Stimulated activated CD8-positive, alpha-beta memory T cell treated with anti-CD3 and anti-CD28 coated beads, Interleukin-7, amount 100 ng/mL, for 4 hours (primary cell): ENCODE measurements around the gene NAALADL2.
"Not testable (repeated sequence)": the region's sequence is repeated elsewhere in the genome, so short reads cannot be mapped to it uniquely, and the experiment has no call there.

ENCODE experiments used
- DNase-seq, 2 donors: peaks; one replicate each; pipeline ENCODE4 v3.0.0-alpha.2; 2020; ENCODE audit warnings: low read depth in 2 of 2

The NAALADL2 gene

DNA sequence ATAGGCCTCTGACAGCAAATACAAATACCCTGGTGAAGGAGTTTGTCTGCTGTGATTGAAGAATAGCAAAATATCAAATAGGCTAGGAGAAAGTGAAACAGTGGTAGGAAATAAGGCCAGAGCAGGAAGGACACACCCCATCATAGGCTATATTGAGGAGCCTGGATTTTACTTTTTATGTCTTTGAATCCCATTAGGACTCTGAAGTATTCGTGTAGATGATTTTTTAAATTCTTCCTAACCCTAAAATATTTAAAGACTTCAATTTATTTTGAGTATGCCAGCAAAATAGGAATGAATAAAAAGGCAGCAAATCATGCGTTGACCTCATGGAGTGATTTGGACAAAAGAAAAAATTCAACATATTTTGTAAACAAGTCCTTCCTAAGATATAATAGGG lies 562.8 kb downstream of the NAALADL2 start:
- no peak for DNase-seq

DNA sequence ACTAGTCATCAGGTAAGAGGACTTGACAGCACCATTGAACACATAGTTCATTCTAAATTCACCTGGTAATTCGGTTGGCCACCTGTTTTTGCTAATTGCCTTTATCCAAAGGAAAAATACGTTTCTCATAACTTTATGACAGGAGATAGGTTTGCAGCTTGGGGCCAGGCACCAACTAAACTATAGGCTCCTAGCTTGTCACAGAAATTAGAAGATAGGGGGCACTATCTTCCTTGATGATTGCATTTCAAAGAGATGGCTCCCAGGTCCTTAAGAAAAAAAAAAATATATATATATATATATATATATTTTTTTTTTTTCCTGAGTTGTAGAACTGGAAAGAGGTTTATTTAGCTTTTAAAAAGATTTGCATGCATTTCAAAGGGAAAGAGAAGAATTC lies 563.6 kb downstream of the NAALADL2 start:
- DNase-seq, result no peak

DNA sequence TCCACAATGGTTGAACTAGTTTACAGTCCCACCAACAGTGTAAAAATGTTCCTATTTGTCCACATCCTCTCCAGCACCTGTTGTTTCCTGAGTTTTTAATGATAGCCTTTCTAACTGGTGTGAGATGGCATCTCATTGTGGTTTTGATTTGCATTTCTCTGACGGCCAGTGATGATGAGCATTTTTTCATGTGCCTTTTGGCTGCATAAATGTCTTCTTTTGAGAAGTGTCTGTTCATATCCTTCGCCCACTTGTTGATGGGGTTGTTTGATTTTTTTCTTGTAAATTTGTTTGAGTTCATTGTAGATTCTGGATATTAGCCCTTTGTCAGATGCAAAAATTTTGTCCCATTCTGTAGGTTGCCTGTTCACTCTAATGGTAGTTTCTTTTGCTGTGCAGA lies 564.7 kb downstream of the NAALADL2 start:
- DNase-seq, result not testable (repeated sequence)

DNA sequence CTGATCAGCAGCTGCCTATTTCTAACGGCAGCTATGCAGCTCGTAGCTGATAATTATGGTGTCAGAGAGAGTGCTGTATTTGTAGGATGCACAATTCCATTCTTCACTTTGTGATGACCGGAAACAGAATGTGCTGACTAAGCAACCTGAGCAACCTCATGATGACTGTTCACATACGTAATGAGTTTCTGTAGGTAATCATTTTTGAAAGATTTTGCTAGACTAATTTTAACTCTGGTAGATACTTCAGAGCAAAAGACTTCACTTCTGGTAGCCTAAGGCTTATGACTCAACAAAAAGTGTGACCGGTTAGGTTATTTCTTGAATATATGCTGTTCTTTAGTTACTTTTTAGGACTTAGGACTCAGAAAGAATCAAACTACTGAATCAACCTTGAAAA lies 567.7 kb downstream of the NAALADL2 start:
- no peak for DNase-seq

DNA sequence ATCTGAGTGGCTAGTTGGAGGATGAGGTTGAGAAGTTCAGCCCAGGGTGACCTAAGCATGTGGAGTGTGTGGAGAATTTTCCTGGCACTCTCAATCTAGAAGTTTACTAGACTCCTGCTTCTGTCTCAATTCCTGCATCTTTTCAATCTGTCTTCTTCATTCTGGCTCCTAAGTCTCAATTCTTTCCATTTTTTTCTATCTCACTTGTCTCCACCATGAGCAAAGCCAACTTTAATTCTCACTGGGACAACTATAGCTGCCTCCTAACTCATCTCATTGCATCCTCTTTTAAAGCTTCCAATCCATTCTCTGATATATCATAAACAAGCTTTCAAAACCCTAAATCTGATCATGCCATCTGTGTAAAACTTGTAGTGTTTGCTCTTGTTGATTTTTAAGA lies 569.3 kb downstream of the NAALADL2 start:
- DNase-seq, result no peak

DNA sequence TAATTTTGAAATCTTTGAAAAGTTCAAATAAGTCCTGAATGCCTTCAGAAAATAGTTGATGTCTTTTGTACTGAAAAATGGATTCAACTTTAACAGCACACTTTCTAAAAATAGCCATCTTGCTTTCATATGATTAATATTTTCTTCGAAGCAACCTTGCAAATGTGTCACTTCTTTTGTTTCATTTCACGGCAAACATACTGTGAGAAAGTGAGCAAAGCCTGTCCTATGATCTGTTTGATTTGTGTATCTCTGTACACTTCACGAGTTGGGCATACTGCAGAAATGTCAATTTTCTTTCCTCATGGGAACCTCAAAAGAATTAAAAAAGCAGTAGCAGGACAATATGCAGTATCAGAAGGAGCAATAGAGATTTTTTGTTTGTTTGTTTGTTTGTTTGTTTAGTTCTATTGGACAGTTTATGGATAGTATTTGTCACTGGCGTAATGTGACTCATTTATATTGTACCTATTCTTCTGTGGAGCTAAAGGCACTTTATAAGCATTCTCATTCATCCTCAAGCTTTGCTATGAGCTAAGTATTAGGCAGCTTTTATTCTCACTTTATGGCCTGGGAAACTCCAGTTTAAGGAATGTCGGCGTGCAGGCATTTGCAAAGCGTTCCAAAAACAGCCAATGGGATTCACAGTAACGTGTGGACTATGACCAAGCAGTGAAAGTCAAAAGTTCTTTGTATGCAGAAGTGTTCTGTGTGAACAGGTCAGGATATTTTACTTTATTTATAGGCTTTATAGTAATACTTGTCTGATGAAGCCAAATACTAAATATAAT lies 572.0 kb downstream of the NAALADL2 start:
- no peak for DNase-seq

DNA sequence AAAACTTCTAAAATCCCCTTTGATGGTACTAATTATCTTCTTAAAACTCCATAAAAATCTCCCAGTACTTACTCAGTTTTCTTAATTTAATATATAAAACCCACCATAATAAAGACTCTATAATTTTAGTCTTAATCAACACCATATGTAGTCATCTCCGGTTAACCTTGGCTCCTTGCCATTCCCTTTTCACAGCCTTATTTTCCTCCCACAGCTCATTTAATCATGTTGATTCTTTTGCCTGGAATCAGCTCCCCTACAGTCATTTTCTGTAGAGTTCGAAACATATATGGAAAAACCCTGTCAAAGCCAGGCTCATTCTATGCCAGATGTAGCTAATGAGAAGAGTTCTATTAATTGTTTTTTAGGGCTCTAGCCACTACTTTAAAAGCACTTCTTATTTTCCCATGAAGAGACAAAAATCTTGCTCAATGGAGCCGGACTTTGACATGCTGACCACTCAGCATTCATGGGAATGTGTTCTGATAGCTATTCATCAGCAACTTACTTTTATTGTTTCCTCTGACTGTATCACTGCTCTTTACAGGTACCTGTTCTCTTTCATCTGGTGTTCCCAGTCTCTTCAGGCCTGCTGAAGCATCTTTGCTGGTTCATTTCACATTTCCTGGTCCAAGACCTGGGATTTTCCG lies 573.4 kb downstream of the NAALADL2 start:
- no peak for DNase-seq

DNA sequence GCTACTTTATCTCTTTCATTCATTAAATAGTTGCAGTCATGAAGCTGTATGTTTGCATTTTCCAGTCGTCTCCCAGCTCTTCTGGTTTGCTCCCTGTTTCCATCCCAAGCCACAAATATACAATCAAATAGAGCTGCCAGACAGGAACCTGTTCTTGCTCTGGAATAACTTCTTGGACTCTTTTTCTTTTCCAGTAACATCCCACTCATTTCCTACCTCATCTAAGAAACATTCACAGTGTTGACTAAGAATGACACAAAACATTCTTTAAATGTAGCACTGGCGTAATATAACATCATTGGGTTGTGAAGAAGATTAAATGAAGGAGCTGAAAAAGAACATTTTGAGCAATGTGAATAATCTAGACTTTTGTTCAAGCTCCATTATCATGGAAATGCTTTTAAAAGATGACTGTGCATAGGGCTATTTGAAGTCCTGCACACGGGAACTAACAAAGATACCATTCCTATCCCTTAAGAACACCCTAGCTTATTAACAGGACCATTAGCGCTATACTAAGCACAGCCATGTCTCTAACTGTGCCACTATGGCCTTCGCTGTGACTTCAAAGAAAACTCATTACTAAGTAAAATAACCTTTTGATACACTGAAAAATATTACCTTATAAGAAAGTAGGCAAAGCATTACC lies 574.0 kb downstream of the NAALADL2 start:
- no peak for DNase-seq

DNA sequence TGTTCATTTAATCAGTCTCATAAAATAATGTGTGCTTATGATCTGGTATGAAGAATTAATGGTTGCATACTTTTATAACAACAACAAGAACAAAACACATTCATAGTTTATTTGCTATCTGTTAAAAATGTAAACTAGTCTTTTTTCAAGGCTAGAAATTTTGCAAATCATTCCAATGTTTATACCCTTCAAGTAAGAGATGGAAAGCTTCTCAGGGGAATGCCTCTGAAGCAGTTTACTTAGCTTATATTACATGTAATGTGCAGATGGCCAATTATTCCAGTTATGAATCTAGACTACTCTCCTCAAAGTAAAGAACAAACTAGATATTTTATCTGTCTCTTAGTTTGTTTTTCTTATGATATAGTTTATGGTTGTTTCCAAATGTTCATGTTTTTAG lies 575.4 kb downstream of the NAALADL2 start:
- DNase-seq, result no peak

DNA sequence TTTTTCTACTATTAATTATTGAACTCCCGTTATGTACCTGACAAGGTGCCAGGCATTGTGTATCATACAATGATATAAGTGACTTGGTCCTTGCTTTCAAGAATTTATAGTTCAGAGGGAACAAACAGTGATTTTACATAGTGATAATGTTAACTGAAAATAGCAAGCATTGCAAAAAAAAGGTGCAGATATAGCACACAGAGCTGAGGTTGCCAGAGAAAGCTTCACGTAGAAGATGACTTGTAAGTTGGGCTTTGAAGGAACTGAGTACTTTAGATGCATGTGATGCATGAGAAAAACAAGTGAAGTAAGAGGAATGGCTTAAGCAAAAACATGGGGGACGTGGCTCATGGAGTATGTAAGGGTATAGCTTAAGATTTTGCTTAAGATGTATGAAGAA lies 584.5 kb downstream of the NAALADL2 start:
- DNase-seq, result no peak

DNA sequence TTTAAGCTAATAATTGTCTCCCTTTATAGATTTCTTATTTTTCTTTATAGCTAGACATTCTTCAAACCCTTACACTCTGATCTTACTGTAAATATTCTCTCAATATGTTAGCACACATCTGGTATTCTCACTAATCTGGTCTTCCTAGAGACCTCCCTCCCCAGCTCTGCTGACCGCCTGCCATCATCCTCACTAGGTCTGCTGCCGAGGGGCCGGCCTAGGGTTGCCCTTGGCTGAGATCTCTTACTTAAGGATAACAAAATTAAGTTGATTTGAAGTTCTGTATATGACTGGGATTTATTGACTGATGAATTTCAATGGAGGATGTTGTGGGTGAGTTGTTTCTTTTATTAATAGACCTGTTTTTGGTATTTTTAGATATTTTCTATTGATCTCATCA lies 586.6 kb downstream of the NAALADL2 start:
- no peak for DNase-seq

DNA sequence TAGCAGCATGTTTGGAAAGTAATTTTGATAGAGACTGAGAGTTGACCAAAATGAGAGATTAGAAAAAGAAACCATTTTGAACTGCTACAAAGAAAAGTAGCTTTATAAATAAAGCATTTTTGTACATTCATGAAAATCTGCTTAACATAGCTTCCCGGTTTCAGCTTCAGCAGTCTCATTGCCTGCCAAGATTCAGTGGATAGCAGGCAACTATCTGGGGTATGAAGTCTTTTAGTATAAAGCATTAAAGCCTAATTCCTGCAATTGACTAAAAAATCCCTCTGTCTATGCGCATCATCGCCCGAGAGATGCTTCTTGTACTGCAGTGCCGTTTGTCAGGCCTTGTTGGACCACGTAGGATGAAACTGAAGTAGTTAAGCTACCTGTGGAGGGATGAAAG lies 588.4 kb downstream of the NAALADL2 start:
- DNase-seq, result no peak

DNA sequence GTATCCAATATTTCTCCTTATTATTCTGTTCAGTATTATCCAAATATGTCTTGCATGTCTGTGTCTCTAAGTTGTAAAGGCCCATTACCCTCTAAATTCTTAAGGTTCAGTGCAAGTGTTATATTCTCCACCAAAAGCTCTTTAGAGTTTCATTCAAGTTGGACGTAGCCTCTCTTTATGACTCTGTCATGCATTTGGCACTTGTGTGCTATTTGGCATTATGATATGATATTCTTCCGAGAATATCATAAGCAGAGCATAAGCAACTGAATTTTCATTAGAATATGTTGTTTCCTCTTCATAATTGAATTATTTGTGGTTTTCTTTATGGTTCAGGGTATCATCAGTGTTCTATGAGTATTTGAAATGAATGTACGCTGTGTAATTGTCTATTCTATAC lies 594.2 kb downstream of the NAALADL2 start:
- no peak for DNase-seq

DNA sequence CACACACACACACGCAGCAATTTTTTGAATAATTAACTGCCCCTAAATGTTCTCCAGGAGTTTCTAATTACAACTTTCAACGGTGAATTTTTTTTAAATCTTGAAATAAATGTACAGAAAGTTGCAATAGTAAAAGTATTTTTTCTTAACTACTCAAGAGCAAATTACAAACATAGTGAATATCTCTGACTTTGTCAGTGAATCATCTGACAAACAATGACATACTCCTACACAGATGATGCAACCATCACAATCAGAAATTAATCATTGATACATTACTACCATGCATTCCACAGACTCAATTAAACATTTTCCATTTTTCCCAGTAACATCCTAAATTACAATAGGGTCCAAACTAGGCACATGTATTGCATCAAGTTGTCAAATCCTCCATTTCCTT lies 597.3 kb downstream of the NAALADL2 start:
- DNase-seq, result no peak

DNA sequence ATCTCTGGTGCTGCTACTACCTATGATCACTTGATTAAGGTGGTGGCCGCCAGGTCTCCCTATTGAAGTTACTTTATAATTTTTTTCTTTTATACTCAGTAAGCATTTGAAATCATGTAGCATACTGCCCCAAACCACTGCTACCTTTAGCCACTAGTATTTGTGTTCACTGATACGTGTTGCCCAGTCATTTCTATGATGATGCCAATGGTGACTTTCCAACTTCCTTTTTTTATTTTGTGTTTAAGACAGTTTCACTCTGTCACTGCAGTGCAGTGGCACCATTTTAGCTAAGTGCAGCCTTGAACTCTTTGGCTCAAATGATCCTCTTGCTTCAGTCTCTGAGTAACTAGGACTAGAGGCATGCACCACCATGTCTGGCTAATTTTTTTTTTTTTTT lies 598.2 kb downstream of the NAALADL2 start:
- no peak for DNase-seq

DNA sequence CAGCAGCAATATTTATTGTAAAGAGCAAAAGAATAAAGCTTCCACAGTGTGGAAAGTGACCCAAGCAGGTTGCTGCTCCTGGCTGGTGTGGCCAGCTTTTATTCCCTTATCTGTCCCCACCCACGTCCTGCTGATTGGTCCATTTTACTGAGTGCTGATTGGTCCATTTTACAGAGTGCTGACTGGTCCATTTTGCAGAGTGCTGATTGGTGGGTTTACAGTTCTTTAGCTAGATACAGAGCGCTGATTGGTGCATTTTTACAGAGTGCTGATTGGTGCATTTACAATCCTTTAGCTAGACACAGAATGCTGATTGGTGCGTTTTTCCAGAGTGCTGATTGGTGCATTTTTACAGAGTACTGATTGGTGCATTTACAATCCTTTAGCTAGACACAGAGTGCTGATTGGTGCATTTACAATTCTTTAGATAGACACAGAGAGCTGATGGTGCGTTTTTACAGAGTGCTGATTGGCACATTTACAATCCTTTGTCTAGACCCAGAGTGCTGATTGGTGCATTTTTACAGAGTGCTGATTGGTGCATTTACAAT lies 601.8 kb downstream of the NAALADL2 start:
- DNase-seq, result not testable (repeated sequence)

DNA sequence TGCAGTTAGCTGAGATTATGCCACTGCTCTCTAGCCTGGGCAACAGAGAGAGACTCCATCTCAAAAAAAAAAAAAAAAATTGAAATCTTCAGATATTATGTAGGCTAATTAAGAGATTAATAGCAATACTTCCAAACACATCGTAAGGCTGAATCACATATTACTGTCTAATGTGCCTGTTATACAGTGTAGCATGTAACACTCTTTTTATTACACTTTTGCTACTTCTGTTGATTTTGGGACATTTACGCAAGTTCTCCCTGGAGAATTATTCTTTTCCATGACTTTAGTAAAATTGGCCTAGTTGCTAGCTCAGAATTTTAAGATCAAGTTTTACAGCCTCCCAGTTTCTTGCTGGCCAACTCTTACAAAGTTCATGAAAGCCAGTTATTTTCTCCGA lies 605.2 kb downstream of the NAALADL2 start:
- no peak for DNase-seq

DNA sequence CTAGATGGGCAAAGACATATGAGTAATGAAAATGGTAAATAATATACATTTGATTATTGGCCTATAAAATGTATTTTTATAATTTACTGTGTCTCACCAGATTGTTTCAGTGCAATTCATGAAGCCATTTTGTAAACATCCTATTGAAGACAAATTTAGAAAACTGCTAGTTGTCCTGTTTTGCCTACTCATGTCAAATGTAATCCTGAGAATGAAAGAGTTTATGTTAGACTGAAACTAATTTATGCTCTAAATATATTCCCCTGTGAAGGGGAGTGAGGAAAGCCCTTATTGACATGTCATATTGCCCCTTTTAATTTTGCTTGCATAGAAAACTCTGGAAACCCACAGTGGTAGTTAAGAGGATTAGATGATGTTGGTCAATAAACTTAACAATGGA lies 610.0 kb downstream of the NAALADL2 start:
- DNase-seq, result no peak

DNA sequence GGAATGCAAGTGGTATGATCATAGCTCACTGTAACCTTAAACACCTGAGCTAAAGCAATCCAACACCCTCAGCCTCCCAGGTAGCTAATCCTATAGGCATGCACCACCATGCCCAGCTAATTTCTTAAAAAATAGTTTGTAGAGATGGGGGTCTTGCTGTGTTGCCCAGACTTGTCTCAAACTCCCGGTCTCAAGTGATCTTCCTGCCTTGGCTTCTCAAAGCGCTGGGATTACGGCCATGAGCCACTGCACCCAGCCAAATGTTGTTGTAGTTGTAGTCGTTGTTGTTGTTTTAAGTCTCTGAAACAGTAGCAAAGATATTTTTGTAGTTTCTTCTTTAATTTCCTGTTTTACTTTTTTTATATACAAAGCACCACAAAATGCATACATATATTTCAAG lies 616.6 kb downstream of the NAALADL2 start:
- DNase-seq, result no peak

DNA sequence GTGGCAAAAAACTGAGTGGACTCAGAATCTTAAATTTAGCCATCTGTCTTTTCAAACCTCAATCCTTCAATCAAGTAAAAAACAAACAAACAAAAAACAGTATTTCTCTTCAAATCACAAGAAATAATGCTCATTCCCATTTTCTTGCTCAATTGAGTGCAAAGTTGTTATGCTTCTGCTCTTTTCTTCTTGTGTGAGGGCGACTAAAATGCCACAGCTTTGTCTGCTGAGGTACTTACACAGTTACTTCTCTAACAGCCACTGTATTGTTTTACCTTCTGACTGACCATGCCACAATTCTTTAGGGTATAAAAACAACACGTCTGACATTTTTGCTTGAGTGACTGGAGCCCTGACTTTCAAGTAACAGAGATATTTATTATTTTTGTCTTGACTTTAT lies 617.4 kb downstream of the NAALADL2 start:
- no peak for DNase-seq

DNA sequence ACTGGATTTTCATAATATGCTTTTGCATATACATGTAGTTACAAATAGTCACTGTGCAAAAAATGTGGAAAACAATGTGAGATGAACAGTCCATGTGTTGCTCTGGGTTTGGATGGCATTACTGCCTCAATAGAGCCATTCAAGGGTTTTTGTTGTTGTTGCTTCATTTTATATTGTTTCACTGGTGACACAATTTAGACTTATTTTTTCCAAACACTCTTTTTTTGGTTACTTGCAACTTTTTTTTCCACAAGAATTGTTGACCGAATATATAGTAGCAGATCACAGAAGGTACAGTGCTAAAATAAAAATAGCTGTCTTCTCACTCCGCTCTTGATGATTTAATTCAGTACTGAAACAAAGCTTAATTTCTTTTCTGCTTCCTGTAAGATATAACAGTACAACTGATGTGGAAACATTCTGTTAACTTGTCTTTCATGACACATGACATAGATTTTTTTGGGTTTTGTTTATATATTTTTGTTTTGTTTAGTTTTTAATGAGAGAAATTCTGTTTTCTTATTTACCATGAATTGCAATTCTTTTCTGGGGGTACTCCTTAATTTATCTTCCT lies 618.6 kb downstream of the NAALADL2 start:
- no peak for DNase-seq

DNA sequence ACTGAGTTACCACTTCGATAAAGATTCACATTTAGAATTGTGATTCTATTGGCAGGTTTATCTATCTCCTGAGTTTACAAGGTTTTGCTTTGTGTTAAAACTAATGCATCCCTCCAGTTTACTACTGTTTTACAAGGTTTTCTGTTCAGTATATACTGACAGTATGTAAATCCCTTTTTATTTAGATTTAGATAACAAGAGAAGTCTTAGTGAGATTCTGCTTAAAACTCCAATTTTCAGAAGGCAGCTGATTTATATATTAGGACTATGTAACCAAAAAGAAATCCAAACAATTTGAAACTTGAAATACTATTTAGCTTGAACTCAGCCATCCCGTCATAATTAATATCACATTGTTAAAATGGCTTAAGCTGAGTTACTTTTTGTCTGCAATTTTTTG lies 619.2 kb downstream of the NAALADL2 start:
- DNase-seq, result no peak
